ENCODE results near the gene DNMT3L.

DNMT3L gene

GRCh38 chr21:44279354-44280260 lies 17.9 kb upstream of the DNMT3L start:
- no peak for DNase-seq (ENCODE audit: low read depth)
- no peak for TF ChIP-seq CTCF (IDR thresholded peaks at IDR 0.05; ENCODE audit: control insufficient read depth, insufficient read depth, low read depth, low read length, missing control alignments)
- no peak overlapping the region for H3K4me3 ChIP-seq (ENCODE audit: control insufficient read depth, low read depth, low read length)

- DNase-seq (ENCODE audit: low read depth) = no peak
- H3K4me3 ChIP-seq (ENCODE audit: control insufficient read depth, low read depth, low read length) = no peak overlapping the region
- no peak for TF ChIP-seq CTCF (IDR thresholded peaks at IDR 0.05; ENCODE audit: control insufficient read depth, insufficient read depth, low read depth, low read length, missing control alignments)
Observed at GRCh38 chr21:44275041-44275440, 13.3 kb upstream of the DNMT3L start.

- no peak for DNase-seq (ENCODE audit: low read depth)
- H3K4me3 ChIP-seq (ENCODE audit: control insufficient read depth, low read depth, low read length) = no peak overlapping the region
- TF ChIP-seq CTCF (IDR thresholded peaks at IDR 0.05; ENCODE audit: control insufficient read depth, insufficient read depth, low read depth, low read length, missing control alignments) = no peak
Observed at GRCh38 chr21:44273046-44273445, 11.3 kb upstream of the DNMT3L start.

GRCh38 chr21:44272284-44272858 lies 10.7 kb upstream of the DNMT3L start:
- TF ChIP-seq CTCF (IDR thresholded peaks at IDR 0.05; ENCODE audit: control insufficient read depth, insufficient read depth, low read depth, low read length, missing control alignments) = no peak
- H3K4me3 ChIP-seq (ENCODE audit: control insufficient read depth, low read depth, low read length) = no peak overlapping the region
- DNase-seq (ENCODE audit: low read depth) = no peak

GRCh38 chr21:44271558-44272283 lies 10.0 kb upstream of the DNMT3L start:
- TF ChIP-seq CTCF (IDR thresholded peaks at IDR 0.05; ENCODE audit: control insufficient read depth, insufficient read depth, low read depth, low read length, missing control alignments) = no peak
- H3K4me3 ChIP-seq (ENCODE audit: control insufficient read depth, low read depth, low read length) = no peak overlapping the region
- DNase-seq (ENCODE audit: low read depth) = no peak

GRCh38 chr21:44269090-44269489 lies 7.4 kb upstream of the DNMT3L start:
- TF ChIP-seq CTCF (IDR thresholded peaks at IDR 0.05; ENCODE audit: control insufficient read depth, insufficient read depth, low read depth, low read length, missing control alignments) = no peak
- H3K4me3 ChIP-seq (ENCODE audit: control insufficient read depth, low read depth, low read length) = no peak overlapping the region
- no peak for DNase-seq (ENCODE audit: low read depth)

Data from AG09309 (cell line).